Neural cell (in vitro differentiated cells): ENCODE measurements around the gene GID4.

Experiments
- EP300 ChIP-seq: fragments of 450-650 bp; conservative IDR thresholded peaks from 2 replicates; pipeline ENCODE4 v1.6.1; 2014; ENCODE audit warnings: antibody characterized with exemption, mild to moderate bottlenecking, moderate library complexity; ENCODE audit not compliant: poor library complexity, severe bottlenecking
- EZH2 ChIP-seq: fragments of 200-600, 300-800 bp; shearing (Covaris generic), sonication (generic); IDR thresholded peaks from 2 replicates; pipeline ENCODE4 v1.6.1; 2014; ENCODE audit warnings: antibody characterized with exemption, low read length, borderline replicate concordance, mild to moderate bottlenecking; ENCODE audit not compliant: insufficient read depth, poor library complexity, severe bottlenecking
- MXI1 ChIP-seq: fragments of 450-650 bp; conservative IDR thresholded peaks from 2 replicates; pipeline ENCODE4 v1.6.1; 2014; ENCODE audit warnings: antibody characterized with exemption, mild to moderate bottlenecking; ENCODE audit not compliant: poor library complexity, severe bottlenecking
- POLR2AphosphoS5 ChIP-seq: IDR thresholded peaks from 2 replicates; pipeline ENCODE4 v1.6.1; 2012
- RAD21 ChIP-seq: fragments of 450-650 bp; conservative IDR thresholded peaks from 2 replicates; pipeline ENCODE4 v1.6.1; 2014; ENCODE audit warnings: antibody characterized with exemption, mild to moderate bottlenecking, moderate library complexity
- SMC3 ChIP-seq: fragments of 450-650 bp; conservative IDR thresholded peaks from 2 replicates; pipeline ENCODE4 v1.6.1; 2014; ENCODE audit warnings: antibody characterized with exemption, mild to moderate bottlenecking, moderate library complexity; ENCODE audit not compliant: poor library complexity
- TAF1 ChIP-seq: IDR thresholded peaks from 2 replicates; pipeline ENCODE4 v1.6.1; 2012; ENCODE audit warnings: low read depth
- TF ChIP-seq, protein P1 (sequence below): fragments of 450-650 bp; IDR thresholded peaks from 2 replicates; pipeline ENCODE4 v1.5.1; 2014; ENCODE audit warnings: antibody characterized with exemption, mild to moderate bottlenecking, moderate library complexity; ENCODE audit not compliant: poor library complexity, severe bottlenecking
- TF ChIP-seq, protein P2 (sequence below): IDR thresholded peaks from 2 replicates; pipeline ENCODE4 v1.6.1; 2012; ENCODE audit warnings: borderline replicate concordance

DNA sequence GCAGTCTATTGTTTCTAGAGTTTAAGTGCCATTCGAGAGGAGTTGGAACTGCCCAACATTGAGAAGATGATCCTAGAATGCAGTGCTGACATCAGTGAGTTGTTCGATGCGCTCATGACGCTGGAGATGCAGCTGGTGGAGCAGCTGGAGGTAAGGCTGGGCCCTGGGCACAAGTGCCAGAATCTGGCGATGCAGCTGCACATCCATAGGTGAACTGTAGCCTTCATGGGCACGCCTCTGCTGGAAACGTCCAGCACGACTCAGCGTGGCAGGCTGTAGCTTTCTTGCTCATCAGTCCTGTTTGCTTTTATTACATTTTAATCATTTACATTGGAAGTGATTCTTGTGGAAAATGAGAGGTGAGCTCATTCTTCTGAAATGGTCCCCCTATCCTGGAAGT is 34.9 kb upstream of the GID4 start:
- TF ChIP-seq EZH2 (no peak), SMC3 (no peak), EP300 (no peak), RAD21 (no peak), TAF1 (no peak), POLR2AphosphoS5 (no peak), MXI1 (no peak)
- TF ChIP-seq, protein P1, sequence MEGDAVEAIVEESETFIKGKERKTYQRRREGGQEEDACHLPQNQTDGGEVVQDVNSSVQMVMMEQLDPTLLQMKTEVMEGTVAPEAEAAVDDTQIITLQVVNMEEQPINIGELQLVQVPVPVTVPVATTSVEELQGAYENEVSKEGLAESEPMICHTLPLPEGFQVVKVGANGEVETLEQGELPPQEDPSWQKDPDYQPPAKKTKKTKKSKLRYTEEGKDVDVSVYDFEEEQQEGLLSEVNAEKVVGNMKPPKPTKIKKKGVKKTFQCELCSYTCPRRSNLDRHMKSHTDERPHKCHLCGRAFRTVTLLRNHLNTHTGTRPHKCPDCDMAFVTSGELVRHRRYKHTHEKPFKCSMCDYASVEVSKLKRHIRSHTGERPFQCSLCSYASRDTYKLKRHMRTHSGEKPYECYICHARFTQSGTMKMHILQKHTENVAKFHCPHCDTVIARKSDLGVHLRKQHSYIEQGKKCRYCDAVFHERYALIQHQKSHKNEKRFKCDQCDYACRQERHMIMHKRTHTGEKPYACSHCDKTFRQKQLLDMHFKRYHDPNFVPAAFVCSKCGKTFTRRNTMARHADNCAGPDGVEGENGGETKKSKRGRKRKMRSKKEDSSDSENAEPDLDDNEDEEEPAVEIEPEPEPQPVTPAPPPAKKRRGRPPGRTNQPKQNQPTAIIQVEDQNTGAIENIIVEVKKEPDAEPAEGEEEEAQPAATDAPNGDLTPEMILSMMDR, result no peak
- TF ChIP-seq, protein P2, sequence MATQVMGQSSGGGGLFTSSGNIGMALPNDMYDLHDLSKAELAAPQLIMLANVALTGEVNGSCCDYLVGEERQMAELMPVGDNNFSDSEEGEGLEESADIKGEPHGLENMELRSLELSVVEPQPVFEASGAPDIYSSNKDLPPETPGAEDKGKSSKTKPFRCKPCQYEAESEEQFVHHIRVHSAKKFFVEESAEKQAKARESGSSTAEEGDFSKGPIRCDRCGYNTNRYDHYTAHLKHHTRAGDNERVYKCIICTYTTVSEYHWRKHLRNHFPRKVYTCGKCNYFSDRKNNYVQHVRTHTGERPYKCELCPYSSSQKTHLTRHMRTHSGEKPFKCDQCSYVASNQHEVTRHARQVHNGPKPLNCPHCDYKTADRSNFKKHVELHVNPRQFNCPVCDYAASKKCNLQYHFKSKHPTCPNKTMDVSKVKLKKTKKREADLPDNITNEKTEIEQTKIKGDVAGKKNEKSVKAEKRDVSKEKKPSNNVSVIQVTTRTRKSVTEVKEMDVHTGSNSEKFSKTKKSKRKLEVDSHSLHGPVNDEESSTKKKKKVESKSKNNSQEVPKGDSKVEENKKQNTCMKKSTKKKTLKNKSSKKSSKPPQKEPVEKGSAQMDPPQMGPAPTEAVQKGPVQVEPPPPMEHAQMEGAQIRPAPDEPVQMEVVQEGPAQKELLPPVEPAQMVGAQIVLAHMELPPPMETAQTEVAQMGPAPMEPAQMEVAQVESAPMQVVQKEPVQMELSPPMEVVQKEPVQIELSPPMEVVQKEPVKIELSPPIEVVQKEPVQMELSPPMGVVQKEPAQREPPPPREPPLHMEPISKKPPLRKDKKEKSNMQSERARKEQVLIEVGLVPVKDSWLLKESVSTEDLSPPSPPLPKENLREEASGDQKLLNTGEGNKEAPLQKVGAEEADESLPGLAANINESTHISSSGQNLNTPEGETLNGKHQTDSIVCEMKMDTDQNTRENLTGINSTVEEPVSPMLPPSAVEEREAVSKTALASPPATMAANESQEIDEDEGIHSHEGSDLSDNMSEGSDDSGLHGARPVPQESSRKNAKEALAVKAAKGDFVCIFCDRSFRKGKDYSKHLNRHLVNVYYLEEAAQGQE, result no peak
